NT2/D1 (cell line): ENCODE measurements around the gene COG8.

ENCODE experiments used
- SUZ12 ChIP-seq: IDR thresholded peaks from 2 replicates; pipeline ENCODE4 v1.6.1; 2011; ENCODE audit not compliant: insufficient read length, insufficient read depth; ENCODE audit errors: extremely low read depth
- ZNF274 ChIP-seq: IDR thresholded peaks from 2 replicates; pipeline ENCODE4 v1.6.1; 2011; ENCODE audit warnings: mild to moderate bottlenecking, low read depth, low read length

DNA sequence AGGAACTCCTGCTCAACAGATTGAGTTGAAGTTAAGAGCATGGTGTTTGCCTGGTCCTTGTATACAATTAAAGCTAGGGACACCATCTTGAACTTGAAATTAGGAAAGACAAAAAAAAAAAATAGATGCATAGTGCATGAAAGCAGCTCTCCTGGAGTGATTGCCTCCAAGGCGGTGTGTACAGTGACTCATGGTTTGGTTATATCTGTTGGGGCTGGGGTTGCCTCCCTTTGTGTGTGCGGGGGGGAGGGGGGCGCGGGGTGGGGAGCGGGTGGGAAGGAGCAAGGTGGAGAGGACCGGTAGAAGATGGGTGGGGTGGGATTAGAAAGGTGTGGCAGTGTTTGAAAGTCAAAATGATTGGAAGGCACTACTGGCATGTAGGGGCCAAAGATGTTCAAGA lies 8.9 kb upstream of the COG8 start:
- TF ChIP-seq SUZ12 = no peak
- TF ChIP-seq ZNF274 = no peak
